Adrenal gland (tissue), 5 donors: ENCODE data around the gene ERCC3.

Experiments
- POLR2A ChIP-seq, 2 donors: fragments of 450-650 bp; IDR thresholded peaks; one replicate each; pipeline ENCODE4 v1.6.1; 2017; ENCODE audit warnings: antibody characterized with exemption in 2 of 2, mild to moderate bottlenecking in 2 of 2, moderate library complexity in 1 of 2
- TF ChIP-seq, protein P1 (sequence below), 6 experiments: fragments of 450-650 bp in 4 of 6; fragments of 200-600 bp in 2 of 6; sonication (generic) in 1 of 6; IDR thresholded peaks; 1 replicate in 5 of 6; 2 replicates in 1 of 6; pipeline versions ENCODE4 v1.5.1 to v1.8.0; 2016 to 2021; ENCODE audit warnings: antibody characterized with exemption in 6 of 6, mild to moderate bottlenecking in 2 of 6, moderate library complexity in 1 of 6
- donor health status: DM: no; HTN: no; CAD: no.

DNA sequence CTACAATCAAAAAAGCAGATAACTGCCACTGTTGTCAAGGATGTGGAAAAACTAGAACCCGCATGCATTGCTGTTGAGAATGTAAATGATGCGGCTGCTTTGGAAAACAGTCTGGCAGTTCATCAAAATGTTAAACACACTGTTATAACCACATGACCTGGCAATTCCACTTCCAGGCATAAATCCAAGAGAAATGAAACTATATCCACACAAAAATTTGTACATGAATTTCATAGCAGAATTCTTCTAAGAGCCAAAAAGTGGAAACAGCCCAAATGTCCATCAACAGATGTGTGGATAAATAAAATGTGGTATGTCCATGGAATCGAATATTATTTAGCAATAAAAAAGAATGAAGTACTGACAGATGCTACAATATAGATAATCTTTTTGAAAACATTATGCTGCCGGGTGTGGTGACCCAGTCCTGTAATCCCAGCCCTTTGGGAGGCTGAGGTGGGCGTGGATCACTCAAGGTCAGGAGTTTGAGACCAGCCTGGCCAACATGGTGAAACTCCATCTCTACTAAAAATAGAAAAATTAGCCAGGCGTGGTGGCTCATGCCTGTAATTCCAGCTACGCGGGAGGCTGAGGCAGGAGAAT lies 32.0 kb downstream of the ERCC3 start:
- TF ChIP-seq, protein P1, sequence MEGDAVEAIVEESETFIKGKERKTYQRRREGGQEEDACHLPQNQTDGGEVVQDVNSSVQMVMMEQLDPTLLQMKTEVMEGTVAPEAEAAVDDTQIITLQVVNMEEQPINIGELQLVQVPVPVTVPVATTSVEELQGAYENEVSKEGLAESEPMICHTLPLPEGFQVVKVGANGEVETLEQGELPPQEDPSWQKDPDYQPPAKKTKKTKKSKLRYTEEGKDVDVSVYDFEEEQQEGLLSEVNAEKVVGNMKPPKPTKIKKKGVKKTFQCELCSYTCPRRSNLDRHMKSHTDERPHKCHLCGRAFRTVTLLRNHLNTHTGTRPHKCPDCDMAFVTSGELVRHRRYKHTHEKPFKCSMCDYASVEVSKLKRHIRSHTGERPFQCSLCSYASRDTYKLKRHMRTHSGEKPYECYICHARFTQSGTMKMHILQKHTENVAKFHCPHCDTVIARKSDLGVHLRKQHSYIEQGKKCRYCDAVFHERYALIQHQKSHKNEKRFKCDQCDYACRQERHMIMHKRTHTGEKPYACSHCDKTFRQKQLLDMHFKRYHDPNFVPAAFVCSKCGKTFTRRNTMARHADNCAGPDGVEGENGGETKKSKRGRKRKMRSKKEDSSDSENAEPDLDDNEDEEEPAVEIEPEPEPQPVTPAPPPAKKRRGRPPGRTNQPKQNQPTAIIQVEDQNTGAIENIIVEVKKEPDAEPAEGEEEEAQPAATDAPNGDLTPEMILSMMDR (IDR thresholded peaks at IDR 0.05), result no peak
- no peak for TF ChIP-seq POLR2A (IDR thresholded peaks at IDR 0.05)
